Colon (tissue), 2 donors: Measurements from ENCODE around the gene ALG1.
"Not testable (repeated sequence)": the region's sequence is repeated elsewhere in the genome, so short reads cannot be mapped to it uniquely, and the experiment has no call there.

Experiments
- FAIRE-seq: peaks from 2 replicates; lab custom pipeline; 2012; peaks lifted over from hg19 to GRCh38; lab: Jason Lieb, UNC
- donor health status: control.
- donor health status: control.

The ALG1 gene

GRCh38 chr16:5098221-5099159 lies 26.8 kb downstream of the ALG1 start:
- peak; percentile 87 for FAIRE-seq

GRCh38 chr16:5099174-5099573 lies 27.5 kb downstream of the ALG1 start:
- not testable (repeated sequence) for FAIRE-seq

- not testable (repeated sequence) for FAIRE-seq
These were observed 31.8 kb downstream of the ALG1 start for GRCh38 chr16:5103296-5104032.

GRCh38 chr16:5105039-5105438 lies 33.4 kb downstream of the ALG1 start:
- FAIRE-seq = not testable (repeated sequence)

GRCh38 chr16:5108505-5109158 lies 37.0 kb downstream of the ALG1 start:
- FAIRE-seq = no peak

GRCh38 chr16:5110933-5111332 lies 39.3 kb downstream of the ALG1 start:
- not testable (repeated sequence) for FAIRE-seq

- not testable (repeated sequence) for FAIRE-seq
These were observed 45.2 kb downstream of the ALG1 start for GRCh38 chr16:5116780-5117295.

GRCh38 chr16:5117300-5118087 lies 45.9 kb downstream of the ALG1 start:
- FAIRE-seq = not testable (repeated sequence)

- not testable (repeated sequence) for FAIRE-seq
These were observed 59.9 kb downstream of the ALG1 start for GRCh38 chr16:5131467-5132004.

GRCh38 chr16:5132915-5133600 lies 61.4 kb downstream of the ALG1 start:
- not testable (repeated sequence) for FAIRE-seq

GRCh38 chr16:5134739-5135452 lies 63.3 kb downstream of the ALG1 start:
- not testable (repeated sequence) for FAIRE-seq
